GM12874 (cell line): Measurements from ENCODE around the gene SYCE3.

Experiments used
- TF ChIP-seq, protein P1 (sequence below): IDR thresholded peaks from 2 replicates; pipeline ENCODE4 v1.5.1; 2011; ENCODE audit warnings: low read depth, mild to moderate bottlenecking, control low read depth, low read length, moderate library complexity; ENCODE audit not compliant: insufficient read depth

Gene SYCE3

DNA sequence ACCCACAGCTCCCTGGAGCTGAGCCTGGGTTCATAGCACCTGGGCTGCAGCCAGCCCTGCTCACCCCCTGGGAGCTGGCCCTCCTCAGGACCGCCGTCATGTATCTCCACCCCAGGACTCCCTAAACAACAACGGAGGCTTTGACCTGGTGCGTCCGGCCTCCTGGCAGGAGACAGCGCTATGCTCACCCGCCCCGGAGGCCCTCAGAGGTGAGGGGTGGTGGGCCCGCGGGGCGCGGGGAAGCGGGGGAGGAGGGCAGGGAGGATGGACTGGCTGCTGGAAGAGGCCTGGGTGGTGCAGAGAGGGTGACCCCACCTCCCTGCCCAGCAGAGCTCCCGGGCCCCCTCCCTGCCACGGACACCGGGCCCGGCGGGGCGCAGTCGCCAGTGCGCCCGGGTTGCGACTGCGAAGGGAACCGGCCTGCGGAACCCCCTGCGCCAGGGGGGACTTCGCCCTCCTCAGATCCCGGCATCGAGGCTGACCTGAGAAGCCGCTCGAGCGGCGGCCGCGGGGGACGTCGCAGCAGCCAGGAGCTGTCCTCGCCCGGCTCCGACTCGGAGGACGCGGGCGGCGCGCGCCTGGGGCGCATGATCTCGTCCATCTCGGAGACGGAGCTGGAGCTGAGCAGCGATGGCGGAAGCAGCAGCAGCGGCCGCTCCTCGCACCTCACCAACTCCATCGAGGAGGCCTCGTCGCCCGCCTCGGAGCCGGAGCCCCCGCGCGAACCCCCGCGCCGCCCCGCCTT, 41.0 kb upstream of the SYCE3 start:
- TF ChIP-seq, protein P1, sequence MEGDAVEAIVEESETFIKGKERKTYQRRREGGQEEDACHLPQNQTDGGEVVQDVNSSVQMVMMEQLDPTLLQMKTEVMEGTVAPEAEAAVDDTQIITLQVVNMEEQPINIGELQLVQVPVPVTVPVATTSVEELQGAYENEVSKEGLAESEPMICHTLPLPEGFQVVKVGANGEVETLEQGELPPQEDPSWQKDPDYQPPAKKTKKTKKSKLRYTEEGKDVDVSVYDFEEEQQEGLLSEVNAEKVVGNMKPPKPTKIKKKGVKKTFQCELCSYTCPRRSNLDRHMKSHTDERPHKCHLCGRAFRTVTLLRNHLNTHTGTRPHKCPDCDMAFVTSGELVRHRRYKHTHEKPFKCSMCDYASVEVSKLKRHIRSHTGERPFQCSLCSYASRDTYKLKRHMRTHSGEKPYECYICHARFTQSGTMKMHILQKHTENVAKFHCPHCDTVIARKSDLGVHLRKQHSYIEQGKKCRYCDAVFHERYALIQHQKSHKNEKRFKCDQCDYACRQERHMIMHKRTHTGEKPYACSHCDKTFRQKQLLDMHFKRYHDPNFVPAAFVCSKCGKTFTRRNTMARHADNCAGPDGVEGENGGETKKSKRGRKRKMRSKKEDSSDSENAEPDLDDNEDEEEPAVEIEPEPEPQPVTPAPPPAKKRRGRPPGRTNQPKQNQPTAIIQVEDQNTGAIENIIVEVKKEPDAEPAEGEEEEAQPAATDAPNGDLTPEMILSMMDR = no peak

DNA sequence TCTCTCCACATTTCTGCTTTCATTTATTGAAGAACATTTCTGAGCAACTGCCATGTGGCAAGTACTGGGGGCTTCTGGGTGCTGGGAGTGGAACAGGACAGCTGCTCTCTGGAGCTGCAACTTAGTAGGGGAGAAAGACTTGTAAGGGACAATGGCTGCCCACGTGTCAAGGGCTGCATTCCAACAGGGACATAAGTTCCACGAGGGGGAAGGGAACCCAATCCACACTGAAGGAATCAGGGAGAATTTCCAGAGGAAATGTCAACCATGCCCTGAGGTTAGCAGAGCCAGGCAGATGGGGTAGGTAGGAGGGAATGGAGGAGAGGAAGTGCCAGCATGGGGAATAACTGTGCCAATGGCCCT, 39.6 kb upstream of the SYCE3 start:
- TF ChIP-seq, protein P1 = no peak

DNA sequence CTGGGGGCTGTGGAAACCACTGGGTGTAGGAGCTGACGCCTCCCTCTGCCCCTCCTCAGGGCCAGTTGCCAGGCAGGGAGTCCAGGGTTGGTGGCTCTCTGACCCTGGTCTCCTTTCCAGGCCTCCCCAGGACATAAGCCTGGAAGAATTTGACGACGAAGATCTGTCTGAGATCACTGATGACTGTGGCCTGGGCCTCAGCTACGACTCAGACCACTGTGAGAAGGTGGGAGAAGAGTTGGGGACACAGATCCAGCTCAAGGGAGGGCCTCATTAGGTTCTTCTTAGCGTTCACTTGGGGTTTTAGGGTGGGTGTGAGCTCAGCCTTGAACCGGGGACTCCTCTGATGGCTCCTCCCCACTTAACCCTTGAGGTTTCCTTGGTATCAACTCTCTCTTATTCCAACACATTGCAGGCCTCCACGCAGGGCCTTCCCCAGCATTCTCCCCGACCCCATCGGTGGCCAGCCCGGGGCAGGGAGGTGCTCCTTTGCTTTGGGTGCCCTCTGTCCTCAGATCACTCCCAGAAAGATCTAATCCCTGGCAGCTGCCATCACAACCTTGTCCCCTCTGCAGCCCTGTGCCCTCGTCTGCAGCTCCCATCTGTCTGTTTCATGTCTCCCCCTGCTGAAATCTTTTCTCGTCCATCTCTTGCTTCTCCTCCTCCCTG, 39.1 kb upstream of the SYCE3 start:
- TF ChIP-seq, protein P1 = no peak

DNA sequence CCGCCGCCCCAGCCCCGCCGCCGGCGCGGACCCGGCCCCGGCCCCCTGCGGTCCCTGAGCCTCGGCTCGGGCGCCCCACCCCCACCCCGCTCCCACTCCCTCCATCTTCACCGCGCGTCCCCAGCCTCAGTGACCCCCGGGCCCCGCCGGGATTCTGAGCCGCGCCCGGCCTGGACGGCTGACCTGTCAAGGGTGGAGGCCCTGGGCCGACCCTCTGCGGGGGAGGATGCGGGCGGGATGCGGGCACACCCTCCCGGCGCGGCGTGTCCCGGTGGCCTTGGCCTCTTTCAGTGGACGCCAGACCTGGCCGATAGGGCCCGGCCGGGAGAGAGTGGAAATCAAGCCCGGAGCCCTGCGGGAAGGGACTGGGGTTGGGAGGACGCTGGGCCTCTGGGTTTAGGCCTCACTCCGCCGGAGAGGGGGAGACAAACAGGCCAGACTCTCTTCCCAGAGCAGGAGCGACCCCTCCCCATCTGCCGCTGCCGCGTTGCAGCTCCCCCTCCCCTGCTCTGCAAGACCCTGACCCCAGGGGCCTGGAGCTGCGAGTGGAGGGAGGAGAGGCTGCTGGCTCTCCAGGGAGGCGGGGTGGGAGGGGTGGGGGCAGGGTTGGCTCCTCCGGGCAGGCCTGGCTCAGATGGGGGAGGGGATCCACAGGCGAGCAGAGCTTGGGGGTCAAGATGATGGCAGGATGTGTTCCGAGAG, 38.4 kb upstream of the SYCE3 start:
- TF ChIP-seq, protein P1 = no peak

DNA sequence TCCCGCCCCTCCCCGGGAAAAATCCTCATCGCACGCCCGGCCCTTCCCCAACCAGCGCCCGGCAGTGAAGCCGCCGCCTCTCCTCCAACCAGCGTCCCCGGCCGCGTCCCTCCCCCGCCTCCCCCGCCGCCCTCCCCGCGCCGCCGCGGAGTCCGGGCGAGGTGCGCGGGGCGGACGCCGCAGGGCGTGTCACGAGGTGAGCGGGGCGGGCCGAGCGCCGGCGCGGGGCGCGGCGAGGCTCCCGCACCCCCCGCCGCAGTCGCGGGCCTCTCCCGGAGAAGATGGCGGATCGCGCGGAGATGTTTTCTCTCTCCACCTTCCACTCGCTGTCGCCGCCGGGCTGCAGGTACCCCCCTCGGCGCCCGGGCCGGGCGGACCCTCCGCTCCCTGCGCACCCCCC, 37.8 kb upstream of the SYCE3 start, which contains the start of gene MAPK8IP2:
Gene MAPK8IP2 (plus strand): TSS at position 256 of the 400 bp plus-strand sequence. CDS start 26 bp downstream, at position 282.
- TF ChIP-seq, protein P1 = no peak

DNA sequence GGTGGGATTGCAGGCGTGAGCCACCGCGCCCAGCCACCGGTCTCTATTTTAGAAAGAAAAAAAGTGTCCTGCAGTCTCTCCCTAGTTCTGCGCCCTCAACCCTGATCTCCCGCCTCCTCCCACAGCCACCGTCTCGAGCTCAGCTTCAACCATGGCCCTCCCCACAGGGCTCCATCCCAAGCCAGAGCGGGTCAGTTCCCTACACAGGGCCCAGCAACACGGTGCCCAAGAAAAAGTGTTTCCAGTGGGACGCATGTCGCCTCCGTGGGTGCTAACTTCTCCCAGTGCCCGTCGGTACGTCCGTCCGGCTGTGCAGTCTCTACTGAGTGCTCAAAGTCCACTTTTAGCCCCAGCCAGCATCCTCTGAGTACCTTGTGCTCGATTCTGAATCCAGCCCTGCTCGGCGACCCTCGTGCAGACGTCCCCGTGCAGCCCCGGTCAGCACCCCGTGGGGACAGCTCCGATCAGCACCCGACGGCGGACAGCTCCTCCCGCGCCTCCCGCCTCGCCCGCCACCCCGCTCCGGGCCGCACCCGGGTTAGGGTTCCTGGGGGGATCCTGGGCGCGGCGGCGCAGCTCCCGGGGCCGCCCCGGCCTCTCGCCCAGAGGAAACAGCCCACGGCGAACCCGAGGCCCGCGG, 37.2 kb upstream of the SYCE3 start:
- TF ChIP-seq, protein P1 = no peak

DNA sequence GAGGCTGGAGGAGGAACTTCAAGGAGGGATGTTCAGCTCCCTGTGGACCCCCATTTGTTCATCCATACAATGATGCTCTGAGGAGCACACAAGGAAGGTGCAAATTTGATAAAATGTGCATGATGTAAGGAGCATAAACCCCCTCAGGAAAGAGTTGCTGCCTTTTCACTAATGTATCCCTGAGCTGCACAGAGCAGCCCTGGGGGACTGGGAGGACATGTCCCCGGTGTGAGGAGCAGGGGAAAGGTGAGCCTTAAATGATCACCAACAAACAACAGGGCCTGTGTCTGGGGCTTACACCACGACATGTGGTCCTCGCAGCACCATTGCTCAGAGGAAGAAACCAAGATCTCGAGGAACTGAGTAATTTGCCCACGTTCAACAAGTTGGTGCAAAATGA, 34.4 kb upstream of the SYCE3 start:
- TF ChIP-seq, protein P1 = no peak
